ENCODE results near the gene LDLRAP1.
A peak's percentile ranks its signal among the peaks of the same experiment; 100 is the strongest.

Gene LDLRAP1

GRCh38 chr1:25515033-25515432, 28.4 kb upstream of the LDLRAP1 start:
- no peaks in the 10 kb centered on the region for H3K9me3 Mint-ChIP-seq
- H3K4me3 Mint-ChIP-seq, result no peak overlapping the region
- H3K27ac Mint-ChIP-seq, result no peak overlapping the region
- no peak for DNase-seq
- no peaks in the 10 kb centered on the region for H3K27me3 Mint-ChIP-seq
- no peaks in the 10 kb centered on the region for H3K36me3 Mint-ChIP-seq (ENCODE audit: insufficient read depth)
- ATAC-seq (replicated peaks), result no peak
- no peaks in the 10 kb centered on the region for H3K4me1 Mint-ChIP-seq (ENCODE audit: low read depth in 2 of 2)

GRCh38 chr1:25516686-25517085, 26.7 kb upstream of the LDLRAP1 start:
- Mint-ChIP-seq H3K4me1 (ENCODE audit: low read depth in 2 of 2) (peaks cover 5 to 6% of the 10 kb centered on the region in 2 donors), H3K36me3 (ENCODE audit: insufficient read depth) (peaks cover 3% of the 10 kb centered on the region), H3K9me3 (no peaks in the 10 kb centered on the region), H3K27ac (no peak overlapping the region), H3K27me3 (no peaks in the 10 kb centered on the region), H3K4me3 (no peak overlapping the region)
- ATAC-seq (replicated peaks), result no peak
- no peak for DNase-seq

GRCh38 chr1:25517476-25518394, 25.7 kb upstream of the LDLRAP1 start:
- Mint-ChIP-seq H3K36me3 (ENCODE audit: insufficient read depth) (peaks cover 3% of the 10 kb centered on the region), H3K9me3 (no peaks in the 10 kb centered on the region), H3K4me3 (no peak overlapping the region), H3K27me3 (no peaks in the 10 kb centered on the region), H3K4me1 (ENCODE audit: low read depth in 2 of 2) (peaks cover 5 to 6% of the 10 kb centered on the region in 2 donors), H3K27ac (no peak overlapping the region)
- ATAC-seq (replicated peaks) (no peak), DNase-seq (no peak)

GRCh38 chr1:25519624-25520023, 23.8 kb upstream of the LDLRAP1 start:
- DNase-seq, result no peak
- no peak overlapping the region for H3K4me3 Mint-ChIP-seq
- H3K27ac Mint-ChIP-seq, result peak overlapping the region in 1 of 2 donors; percentile 29
- H3K4me1 Mint-ChIP-seq (ENCODE audit: low read depth in 2 of 2), result peaks cover 5 to 6% of the 10 kb centered on the region in 2 donors
- no peaks in the 10 kb centered on the region for H3K9me3 Mint-ChIP-seq
- no peaks in the 10 kb centered on the region for H3K27me3 Mint-ChIP-seq
- ATAC-seq (replicated peaks), result no peak
- H3K36me3 Mint-ChIP-seq (ENCODE audit: insufficient read depth), result peaks cover 3% of the 10 kb centered on the region

- Mint-ChIP-seq H3K4me3 (no peak overlapping the region), H3K9me3 (peaks cover 0 to 4% of the 10 kb centered on the region in 2 donors), H3K4me1 (ENCODE audit: low read depth in 2 of 2) (peaks cover 5 to 6% of the 10 kb centered on the region in 2 donors), H3K27me3 (no peaks in the 10 kb centered on the region), H3K36me3 (ENCODE audit: insufficient read depth) (peaks cover 3% of the 10 kb centered on the region), H3K27ac (peak overlapping the region in 1 of 2 donors; percentile 29)
- ATAC-seq (replicated peaks) (peak; percentile 70), DNase-seq (peak; percentile 52 to 62 (median 55))
Observed at GRCh38 chr1:25520446-25521061, 22.9 kb upstream of the LDLRAP1 start.

GRCh38 chr1:25522031-25522655, 21.3 kb upstream of the LDLRAP1 start:
- Mint-ChIP-seq H3K9me3 (peaks cover 0 to 4% of the 10 kb centered on the region in 2 donors), H3K4me1 (ENCODE audit: low read depth in 2 of 2) (peaks cover 5 to 6% of the 10 kb centered on the region in 2 donors), H3K36me3 (ENCODE audit: insufficient read depth) (peaks cover 3% of the 10 kb centered on the region), H3K27ac (peak overlapping the region in 1 of 2 donors; percentile 58), H3K4me3 (no peak overlapping the region), H3K27me3 (no peaks in the 10 kb centered on the region)
- ATAC-seq (replicated peaks), result no peak
- no peak for DNase-seq

GRCh38 chr1:25523542-25523941, 19.9 kb upstream of the LDLRAP1 start:
- no peaks in the 10 kb centered on the region for H3K27me3 Mint-ChIP-seq
- H3K36me3 Mint-ChIP-seq (ENCODE audit: insufficient read depth), result peaks cover 3% of the 10 kb centered on the region
- ATAC-seq (replicated peaks) (no peak), DNase-seq (no peak)
- peaks cover 0 to 4% of the 10 kb centered on the region in 2 donors for H3K9me3 Mint-ChIP-seq
- H3K27ac Mint-ChIP-seq, result no peak overlapping the region
- H3K4me3 Mint-ChIP-seq, result no peak overlapping the region
- H3K4me1 Mint-ChIP-seq (ENCODE audit: low read depth in 2 of 2), result peaks cover 5 to 6% of the 10 kb centered on the region in 2 donors

- ATAC-seq (replicated peaks) (no peak), DNase-seq (no peak)
- no peak overlapping the region for H3K4me3 Mint-ChIP-seq
- H3K27me3 Mint-ChIP-seq, result no peaks in the 10 kb centered on the region
- peaks cover 0 to 4% of the 10 kb centered on the region in 2 donors for H3K9me3 Mint-ChIP-seq
- peaks cover 3% of the 10 kb centered on the region for H3K36me3 Mint-ChIP-seq (ENCODE audit: insufficient read depth)
- peaks cover 5 to 6% of the 10 kb centered on the region in 2 donors for H3K4me1 Mint-ChIP-seq (ENCODE audit: low read depth in 2 of 2)
- H3K27ac Mint-ChIP-seq, result no peak overlapping the region
Observed at GRCh38 chr1:25524568-25525360, 18.6 kb upstream of the LDLRAP1 start.

GRCh38 chr1:25525361-25525688, 18.1 kb upstream of the LDLRAP1 start:
- H3K4me3 Mint-ChIP-seq, result no peak overlapping the region
- peaks cover 4 to 5% of the 10 kb centered on the region in 2 donors for H3K4me1 Mint-ChIP-seq (ENCODE audit: low read depth in 2 of 2)
- no peak overlapping the region for H3K27ac Mint-ChIP-seq
- no peak for ATAC-seq (replicated peaks)
- no peak for DNase-seq
- H3K36me3 Mint-ChIP-seq (ENCODE audit: insufficient read depth), result peaks cover 3% of the 10 kb centered on the region
- H3K9me3 Mint-ChIP-seq, result peaks cover 0 to 4% of the 10 kb centered on the region in 2 donors
- no peaks in the 10 kb centered on the region for H3K27me3 Mint-ChIP-seq

GRCh38 chr1:25526753-25527152, 16.7 kb upstream of the LDLRAP1 start:
- ATAC-seq (replicated peaks) (no peak), DNase-seq (no peak)
- Mint-ChIP-seq H3K27ac (no peak overlapping the region), H3K4me3 (no peak overlapping the region), H3K36me3 (ENCODE audit: insufficient read depth) (no peaks in the 10 kb centered on the region), H3K9me3 (peaks cover 0 to 4% of the 10 kb centered on the region in 2 donors), H3K27me3 (no peaks in the 10 kb centered on the region), H3K4me1 (ENCODE audit: low read depth in 2 of 2) (no peaks in the 10 kb centered on the region)

GRCh38 chr1:25527226-25527846, 16.1 kb upstream of the LDLRAP1 start:
- no peaks in the 10 kb centered on the region for H3K4me1 Mint-ChIP-seq (ENCODE audit: low read depth in 2 of 2)
- DNase-seq (no peak), ATAC-seq (replicated peaks) (no peak)
- no peaks in the 10 kb centered on the region for H3K27me3 Mint-ChIP-seq
- H3K4me3 Mint-ChIP-seq, result no peak overlapping the region
- peaks cover 0 to 4% of the 10 kb centered on the region in 2 donors for H3K9me3 Mint-ChIP-seq
- H3K27ac Mint-ChIP-seq, result no peak overlapping the region
- H3K36me3 Mint-ChIP-seq (ENCODE audit: insufficient read depth), result no peaks in the 10 kb centered on the region

GRCh38 chr1:25527946-25528595, 15.3 kb upstream of the LDLRAP1 start:
- H3K27ac Mint-ChIP-seq, result no peak overlapping the region
- ATAC-seq (replicated peaks), result no peak
- H3K4me3 Mint-ChIP-seq, result no peak overlapping the region
- DNase-seq, result no peak
- peaks cover 0 to 4% of the 10 kb centered on the region in 2 donors for H3K9me3 Mint-ChIP-seq
- no peaks in the 10 kb centered on the region for H3K36me3 Mint-ChIP-seq (ENCODE audit: insufficient read depth)
- H3K27me3 Mint-ChIP-seq, result no peaks in the 10 kb centered on the region
- H3K4me1 Mint-ChIP-seq (ENCODE audit: low read depth in 2 of 2), result no peaks in the 10 kb centered on the region
